ENCODE data around the gene EYA2.

EYA2 gene

GRCh38 chr20:47141941-47142773 lies 247.5 kb downstream of the EYA2 start:
- no peaks in the 10 kb centered on the region for H3K27me3 Mint-ChIP-seq (ENCODE audit: low read depth)
- TF ChIP-seq CTCF (IDR thresholded peaks at IDR 0.05; ENCODE audit: unreplicated experiment in 3 of 3), result no peak
- H3K4me3 Mint-ChIP-seq, result no peak overlapping the region
- H3K9me3 Mint-ChIP-seq, result peaks cover 2% of the 10 kb centered on the region
- peaks cover 12% of the 10 kb centered on the region for H3K4me1 Mint-ChIP-seq
- no peaks in the 10 kb centered on the region for H3K36me3 Mint-ChIP-seq (ENCODE audit: low read depth)
- no peak overlapping the region for H3K27ac Mint-ChIP-seq

GRCh38 chr20:47142774-47143170 lies 248.1 kb downstream of the EYA2 start:
- H3K9me3 Mint-ChIP-seq, result peaks cover 2% of the 10 kb centered on the region
- H3K4me3 Mint-ChIP-seq, result no peak overlapping the region
- TF ChIP-seq CTCF (IDR thresholded peaks at IDR 0.05; ENCODE audit: unreplicated experiment in 3 of 3), result no peak
- no peaks in the 10 kb centered on the region for H3K27me3 Mint-ChIP-seq (ENCODE audit: low read depth)
- H3K27ac Mint-ChIP-seq, result no peak overlapping the region
- H3K4me1 Mint-ChIP-seq, result peaks cover 7% of the 10 kb centered on the region
- no peaks in the 10 kb centered on the region for H3K36me3 Mint-ChIP-seq (ENCODE audit: low read depth)

- Mint-ChIP-seq H3K4me3 (no peak overlapping the region), H3K9me3 (peaks cover 2% of the 10 kb centered on the region), H3K27me3 (ENCODE audit: low read depth) (no peaks in the 10 kb centered on the region), H3K4me1 (peaks cover 7% of the 10 kb centered on the region), H3K27ac (no peak overlapping the region), H3K36me3 (ENCODE audit: low read depth) (no peaks in the 10 kb centered on the region)
- no peak for TF ChIP-seq CTCF (IDR thresholded peaks at IDR 0.05; ENCODE audit: unreplicated experiment in 3 of 3)
Observed at GRCh38 chr20:47143657-47144056, 249.0 kb downstream of the EYA2 start.

GRCh38 chr20:47144463-47144862 lies 249.8 kb downstream of the EYA2 start:
- H3K4me1 Mint-ChIP-seq, result peaks cover 7% of the 10 kb centered on the region
- H3K27me3 Mint-ChIP-seq (ENCODE audit: low read depth), result no peaks in the 10 kb centered on the region
- no peak overlapping the region for H3K27ac Mint-ChIP-seq
- peaks cover 2% of the 10 kb centered on the region for H3K9me3 Mint-ChIP-seq
- H3K36me3 Mint-ChIP-seq (ENCODE audit: low read depth), result no peaks in the 10 kb centered on the region
- no peak overlapping the region for H3K4me3 Mint-ChIP-seq
- TF ChIP-seq CTCF (IDR thresholded peaks at IDR 0.05; ENCODE audit: unreplicated experiment in 3 of 3), result no peak

- Mint-ChIP-seq H3K4me1 (peaks cover 17% of the 10 kb centered on the region), H3K4me3 (no peak overlapping the region), H3K27me3 (ENCODE audit: low read depth) (no peaks in the 10 kb centered on the region), H3K9me3 (no peaks in the 10 kb centered on the region), H3K36me3 (ENCODE audit: low read depth) (no peaks in the 10 kb centered on the region), H3K27ac (peak overlapping the region; percentile 55 to 83 (median 74))
- no peak for TF ChIP-seq CTCF (IDR thresholded peaks at IDR 0.05; ENCODE audit: unreplicated experiment in 3 of 3)
Observed at GRCh38 chr20:47146686-47147085, 252.0 kb downstream of the EYA2 start.

- no peak overlapping the region for H3K4me3 Mint-ChIP-seq
- H3K36me3 Mint-ChIP-seq (ENCODE audit: low read depth), result no peaks in the 10 kb centered on the region
- H3K9me3 Mint-ChIP-seq, result no peaks in the 10 kb centered on the region
- H3K27ac Mint-ChIP-seq, result no peak overlapping the region
- no peaks in the 10 kb centered on the region for H3K27me3 Mint-ChIP-seq (ENCODE audit: low read depth)
- no peak for TF ChIP-seq CTCF (IDR thresholded peaks at IDR 0.05; ENCODE audit: unreplicated experiment in 3 of 3)
- peaks cover 17% of the 10 kb centered on the region for H3K4me1 Mint-ChIP-seq
Observed at GRCh38 chr20:47148059-47148458, 253.4 kb downstream of the EYA2 start.

Data from nephron (organoid).